Transverse colon (tissue), 4 donors: ENCODE results near the gene LAMA2. TPM values are rescaled to one million over a fixed set of nuclear protein-coding genes. Genes with fewer than 3 reads are reported as not detected.

Experiments
- DNase-seq: peaks from one replicate; pipeline ENCODE4 v3.0.0-alpha.2; 2019
- H3K27ac ChIP-seq, 4 donors: fragments of 200-600 bp; sonication (generic); 2 replicates each; pipeline ENCODE4 v1.5.1; 2016 to 2018; ENCODE audit warnings: inconsistent platforms in 4 of 4
- H3K27me3 ChIP-seq: fragments of 200-600 bp; sonication (generic); 2 replicates; pipeline ENCODE4 v1.5.1; 2017; ENCODE audit warnings: inconsistent platforms
- H3K36me3 ChIP-seq, 4 donors: fragments of 200-600 bp; sonication (generic); 2 replicates each; pipeline ENCODE4 v1.5.1; 2017 to 2019; ENCODE audit warnings: inconsistent platforms in 4 of 4
- H3K4me1 ChIP-seq, 4 donors: fragments of 200-600 bp; sonication (generic); 2 replicates each; pipeline ENCODE4 v1.5.1; 2017 to 2020; ENCODE audit warnings: inconsistent platforms in 4 of 4
- H3K4me3 ChIP-seq, 4 donors: fragments of 200-600 bp; sonication (generic); 1 replicate in 1 of 4; 2 replicates in 3 of 4; pipeline versions ENCODE4 v1.5.1 to v1.6.1; 2017 to 2019; ENCODE audit warnings: inconsistent platforms in 4 of 4
- H3K9me3 ChIP-seq, 2 donors: fragments of 200-600 bp; sonication (generic); 2 replicates each; pipeline ENCODE4 v1.5.1; 2017 to 2019; ENCODE audit warnings: inconsistent platforms in 2 of 2
- EP300 ChIP-seq: sonication (generic); formaldehyde crosslinking; IDR thresholded peaks from one replicate; pipeline ENCODE4 v1.6.1; 2017; ENCODE audit warnings: antibody characterized with exemption, low read depth
- POLR2A ChIP-seq: fragments of 450-650 bp; IDR thresholded peaks from one replicate; pipeline ENCODE4 v1.6.1; 2016; ENCODE audit warnings: antibody characterized with exemption, mild to moderate bottlenecking, moderate library complexity
- POLR2AphosphoS5 ChIP-seq, 3 donors: sonication (generic); formaldehyde crosslinking; IDR thresholded peaks; one replicate each; pipeline ENCODE4 v1.6.1; 2016; ENCODE audit warnings: antibody characterized with exemption in 3 of 3
- WGBS, 2 donors: methylation state at CpG; one replicate each; pipeline ENCODE4 v1.1.5; 2018; ENCODE audit warnings: low coverage in 1 of 2; 5-methylcytosine and 5-hydroxymethylcytosine counted together
- in situ Hi-C, 4 donors: fragments of 200-750 bp; cut with MboI; loops; one replicate each; pipeline versions ENCODE4 v1.15.0 to v1.15.1; 2017; ENCODE audit warnings: low sequenced_read_pairs in 3 of 4, low pct_ligation_motif_present in 1 of 4, low pct_unique_long_range_greater_than_20kb in 1 of 4
- intact Hi-C: fragments of 100-400 bp; cut with DNase I; formaldehyde crosslinking; loops from one replicate; pipeline ENCODE4 v1.15.1; 2023; ENCODE audit warnings: low total_unique reads
- total RNA-seq, 4 donors: library from RNA; depleted of rRNA; stranded (reverse); fragments of >200 nt; gene quantifications; one replicate each; pipeline ENCODE4 v1.1.0, GENCODE V29; 2016
- TF ChIP-seq, protein P1 (sequence below), 5 experiments: fragments of 200-600 bp in 3 of 5; fragments of 450-650 bp in 2 of 5; sonication (generic) in 3 of 5; IDR thresholded peaks; 1 replicate in 2 of 5; 2 replicates in 3 of 5; pipeline ENCODE4 v1.5.1; 2016 to 2017; ENCODE audit warnings: antibody characterized with exemption in 5 of 5, inconsistent platforms in 3 of 5, mild to moderate bottlenecking in 2 of 5, moderate library complexity in 1 of 5

The LAMA2 gene
- total RNA-seq, 4 donors from 2014 or later = 12.3 to 43.0 (median 32.1) TPM

DNA sequence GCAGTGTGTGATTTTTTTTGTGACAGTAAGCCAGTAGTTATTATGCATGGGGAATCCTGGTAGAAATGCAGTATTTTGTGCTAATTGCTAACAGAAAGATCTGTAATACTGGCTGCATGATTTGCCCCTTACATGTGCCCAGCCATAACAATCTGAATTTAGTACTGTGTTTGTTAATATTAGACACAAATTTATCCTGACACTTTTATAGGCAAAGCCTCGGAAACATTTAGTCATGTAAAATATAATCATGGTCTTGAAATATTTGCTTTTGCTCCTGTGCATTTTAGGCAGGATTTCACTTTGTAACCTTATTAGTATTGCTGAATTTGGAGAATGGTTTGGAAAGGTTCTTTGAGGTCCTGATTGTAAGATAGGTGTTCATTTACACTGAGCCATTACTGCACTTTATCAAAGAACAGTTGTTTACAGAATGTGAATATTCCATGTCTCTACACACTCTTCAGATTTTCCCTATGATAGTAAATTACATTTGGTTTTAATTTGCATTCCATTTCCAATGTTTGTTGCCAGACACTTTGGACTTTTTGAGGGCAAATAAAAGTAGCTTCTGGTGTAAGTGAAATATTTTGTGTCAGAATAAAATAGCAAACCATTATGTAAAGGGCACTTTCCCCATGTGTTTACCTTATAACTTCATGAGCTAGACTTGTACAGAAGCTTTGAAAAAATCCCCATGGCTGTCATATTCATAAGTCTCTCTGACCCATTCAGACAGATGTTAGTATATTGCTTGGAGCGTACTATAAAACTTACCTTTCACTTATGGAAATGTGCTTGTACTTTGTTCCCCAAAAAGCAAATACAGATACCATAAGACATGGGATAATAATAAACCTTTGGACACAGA, 477.1 kb downstream of the LAMA2 start:
- intact Hi-C loops (no loop called here), in situ Hi-C loops (loop anchor here in 1 of 4 donors (25.0 kb wide), 1 partner anchor 623 kb away; no protein-coding TSS in a partner anchor)
- TF ChIP-seq EP300 = no peak
- peak in 1 of 3 donors; percentile 22 for TF ChIP-seq POLR2AphosphoS5 (IDR thresholded peaks at IDR 0.05)
- H3K27ac ChIP-seq = peak overlapping the region; percentile 21 to 70 (median 46)
- H3K4me3 ChIP-seq = no peak overlapping the region
- H3K9me3 ChIP-seq = no peaks in the 10 kb centered on the region
- 35 to 36% methylated on average over 2 of the region's 2 CpGs for WGBS, 2 donors
- H3K36me3 ChIP-seq = no peaks in the 10 kb centered on the region
- H3K27me3 ChIP-seq = no peaks in the 10 kb centered on the region
- no peak for DNase-seq
- H3K4me1 ChIP-seq = peaks cover 5 to 46% (median 24%) of the 10 kb centered on the region in 4 donors

DNA sequence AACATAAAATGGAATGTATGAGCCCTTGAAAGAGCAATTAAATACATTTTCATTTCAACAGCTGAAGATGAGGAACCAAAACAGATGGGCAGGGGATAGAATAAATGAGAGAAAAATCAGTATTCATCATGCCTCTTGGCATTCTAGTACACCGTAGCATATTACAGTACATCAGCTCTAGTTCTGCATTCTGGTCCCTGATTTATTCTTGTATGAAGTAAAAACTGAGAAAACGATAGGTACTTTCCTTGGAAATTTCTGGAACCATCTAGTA, 477.7 kb downstream of the LAMA2 start:
- Histone ChIP-seq H3K36me3 (no peaks in the 10 kb centered on the region), H3K27ac (peak overlapping the region in 3 of 4 donors; percentile 42 to 70 (median 51)), H3K4me3 (no peak overlapping the region), H3K4me1 (peaks cover 5 to 42% (median 24%) of the 10 kb centered on the region in 4 donors), H3K27me3 (no peaks in the 10 kb centered on the region), H3K9me3 (no peaks in the 10 kb centered on the region)
- in situ Hi-C loops = loop anchor here in 1 of 4 donors (25.0 kb wide), 1 partner anchor 623 kb away; no protein-coding TSS in a partner anchor
- no peak for DNase-seq
- no peak for TF ChIP-seq EP300
- no peak for TF ChIP-seq POLR2AphosphoS5 (IDR thresholded peaks at IDR 0.05)
- TF ChIP-seq, protein P1, sequence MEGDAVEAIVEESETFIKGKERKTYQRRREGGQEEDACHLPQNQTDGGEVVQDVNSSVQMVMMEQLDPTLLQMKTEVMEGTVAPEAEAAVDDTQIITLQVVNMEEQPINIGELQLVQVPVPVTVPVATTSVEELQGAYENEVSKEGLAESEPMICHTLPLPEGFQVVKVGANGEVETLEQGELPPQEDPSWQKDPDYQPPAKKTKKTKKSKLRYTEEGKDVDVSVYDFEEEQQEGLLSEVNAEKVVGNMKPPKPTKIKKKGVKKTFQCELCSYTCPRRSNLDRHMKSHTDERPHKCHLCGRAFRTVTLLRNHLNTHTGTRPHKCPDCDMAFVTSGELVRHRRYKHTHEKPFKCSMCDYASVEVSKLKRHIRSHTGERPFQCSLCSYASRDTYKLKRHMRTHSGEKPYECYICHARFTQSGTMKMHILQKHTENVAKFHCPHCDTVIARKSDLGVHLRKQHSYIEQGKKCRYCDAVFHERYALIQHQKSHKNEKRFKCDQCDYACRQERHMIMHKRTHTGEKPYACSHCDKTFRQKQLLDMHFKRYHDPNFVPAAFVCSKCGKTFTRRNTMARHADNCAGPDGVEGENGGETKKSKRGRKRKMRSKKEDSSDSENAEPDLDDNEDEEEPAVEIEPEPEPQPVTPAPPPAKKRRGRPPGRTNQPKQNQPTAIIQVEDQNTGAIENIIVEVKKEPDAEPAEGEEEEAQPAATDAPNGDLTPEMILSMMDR (IDR thresholded peaks at IDR 0.05) = no peak
- no peak for TF ChIP-seq POLR2A
- WGBS, 2 donors = 42 to 51% methylated on average over 2 of the region's 2 CpGs
- intact Hi-C loops = no loop called here

DNA sequence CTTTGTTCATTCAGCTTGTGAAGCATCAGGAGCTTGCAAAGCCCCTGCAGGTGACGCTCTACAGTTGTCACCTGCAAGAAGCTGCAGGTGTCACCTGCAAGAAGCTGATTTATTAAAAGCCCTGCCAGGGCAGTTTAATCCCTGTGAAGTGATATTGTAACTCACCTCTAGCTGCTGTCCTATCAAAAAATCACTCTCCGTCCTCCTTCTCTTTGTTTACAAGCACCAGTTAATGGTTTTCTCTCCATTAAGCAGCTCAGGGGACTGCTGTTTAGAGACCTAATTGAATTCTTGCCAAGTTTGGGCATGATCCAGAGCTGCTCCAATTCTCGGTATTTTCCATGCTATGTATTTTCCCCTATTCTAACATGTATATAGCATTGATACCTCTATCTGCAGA, 481.1 kb downstream of the LAMA2 start:
- no peaks in the 10 kb centered on the region for H3K27me3 ChIP-seq
- in situ Hi-C loops = loop anchor here in 1 of 4 donors (25.0 kb wide), 1 partner anchor 627 kb away; no protein-coding TSS in a partner anchor

DNA sequence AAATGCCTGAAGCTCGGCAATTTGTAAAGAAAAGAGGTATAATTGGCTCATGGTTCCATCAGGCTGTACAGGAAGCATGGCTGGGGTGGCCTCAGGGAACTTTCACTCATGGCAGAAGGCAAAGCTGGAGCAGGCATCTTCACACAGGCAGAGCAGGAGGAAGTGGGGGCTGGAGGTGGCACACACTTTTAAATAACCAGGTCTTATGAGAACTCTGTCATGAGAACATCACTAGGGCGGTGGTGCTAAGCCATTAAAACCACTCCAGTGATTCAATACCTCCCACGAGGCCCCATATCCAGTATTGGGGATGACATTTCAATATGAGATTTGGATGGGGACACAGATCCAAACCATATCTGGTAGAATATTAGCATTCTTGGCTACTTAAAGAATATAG, 481.8 kb downstream of the LAMA2 start:
- peaks cover 3 to 22% (median 10%) of the 10 kb centered on the region in 4 donors for H3K4me1 ChIP-seq
- in situ Hi-C loops (loop anchor here in 1 of 4 donors (25.0 kb wide), 1 partner anchor 627 kb away; no protein-coding TSS in a partner anchor), intact Hi-C loops (no loop called here)
- no peak overlapping the region for H3K4me3 ChIP-seq
- TF ChIP-seq, protein P1 (IDR thresholded peaks at IDR 0.05) = no peak
- TF ChIP-seq EP300 (no peak), POLR2AphosphoS5 (IDR thresholded peaks at IDR 0.05) (no peak), POLR2A (no peak)
- 68 to 85% methylated on average over 2 to 3 of the region's 3 CpGs for WGBS, 2 donors
- DNase-seq = no peak
- H3K9me3 ChIP-seq = no peaks in the 10 kb centered on the region
- no peak overlapping the region for H3K27ac ChIP-seq
- H3K36me3 ChIP-seq = no peaks in the 10 kb centered on the region
- H3K27me3 ChIP-seq = no peaks in the 10 kb centered on the region

More for the DNA sequence above, 481.1 kb downstream of the LAMA2 start:
- peaks cover 5 to 25% (median 14%) of the 10 kb centered on the region in 4 donors for H3K4me1 ChIP-seq
- no peak overlapping the region for H3K27ac ChIP-seq
- no peak for TF ChIP-seq POLR2A
- no peak for TF ChIP-seq EP300
- TF ChIP-seq, protein P1 (IDR thresholded peaks at IDR 0.05) = no peak
- TF ChIP-seq POLR2AphosphoS5 (IDR thresholded peaks at IDR 0.05) = no peak
- 78 to 87% methylated on average over 3 of the region's 3 CpGs for WGBS, 2 donors
- H3K4me3 ChIP-seq = no peak overlapping the region
- no peaks in the 10 kb centered on the region for H3K9me3 ChIP-seq
- intact Hi-C loops = no loop called here
- no peak for DNase-seq
- no peaks in the 10 kb centered on the region for H3K36me3 ChIP-seq
